ENCODE measurements around the gene ATP12A. TPM values are rescaled to one million over a fixed set of nuclear protein-coding genes. Genes with fewer than 3 reads are reported as not detected.

ATP12A gene
- total RNA-seq, 2 donors from 2014 or later: under 0.01 to 0.26 TPM

- Histone ChIP-seq H3K4me1 (no peaks in the 10 kb centered on the region), H3K4me3 (no peak overlapping the region), H3K27me3 (no peaks in the 10 kb centered on the region), H3K27ac (no peak overlapping the region), H3K36me3 (replicated peaks in 1 of 2; ENCODE audit: insufficient read depth in 1 of 2, low read depth in 2 of 2) (no peaks in the 10 kb centered on the region), H3K9me3 (no peaks in the 10 kb centered on the region)
- intact Hi-C loops (cut with DNase I): no loop called here
- ATAC-seq: no peak
- no peak for DNase-seq
- no peak for TF ChIP-seq CTCF (IDR thresholded peaks at IDR 0.05)
- TF ChIP-seq POLR2A (IDR thresholded peaks at IDR 0.05): no peak
- 84 to 88% methylated on average over 12 of the region's 12 CpGs for WGBS, 2 donors
Observed at GRCh38 chr13:24698686-24699085, 18.5 kb downstream of the ATP12A start.

DNA sequence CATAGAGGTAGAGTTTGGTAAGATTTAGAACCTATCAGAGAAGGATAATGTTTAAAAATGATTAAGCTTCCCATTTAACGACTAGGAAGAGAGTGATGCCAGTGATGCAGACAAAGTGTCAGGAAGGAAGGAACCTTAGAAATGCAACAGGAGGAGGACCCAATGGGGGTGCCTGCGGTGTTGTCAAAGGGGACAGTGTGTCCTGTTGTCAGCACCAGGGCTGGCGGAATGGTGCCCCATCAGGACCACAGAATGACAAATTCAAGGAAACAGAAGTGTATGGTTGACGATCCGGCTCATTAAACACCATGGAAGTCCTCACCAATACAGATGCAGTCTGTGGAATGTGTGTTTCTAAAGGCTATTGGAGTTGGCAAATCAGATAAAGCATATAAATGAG is 19.3 kb downstream of the ATP12A start:
- Histone ChIP-seq H3K4me3 (no peak overlapping the region), H3K4me1 (no peaks in the 10 kb centered on the region), H3K27ac (no peak overlapping the region), H3K36me3 (replicated peaks in 1 of 2; ENCODE audit: insufficient read depth in 1 of 2, low read depth in 2 of 2) (no peaks in the 10 kb centered on the region), H3K9me3 (no peaks in the 10 kb centered on the region), H3K27me3 (no peaks in the 10 kb centered on the region)
- intact Hi-C loops (cut with DNase I): no loop called here
- TF ChIP-seq POLR2A (IDR thresholded peaks at IDR 0.05): no peak
- no peak for TF ChIP-seq CTCF (IDR thresholded peaks at IDR 0.05)
- 71 to 76% methylated on average over 5 of the region's 5 CpGs for WGBS, 2 donors
- no peak for DNase-seq
- ATAC-seq: no peak

DNA sequence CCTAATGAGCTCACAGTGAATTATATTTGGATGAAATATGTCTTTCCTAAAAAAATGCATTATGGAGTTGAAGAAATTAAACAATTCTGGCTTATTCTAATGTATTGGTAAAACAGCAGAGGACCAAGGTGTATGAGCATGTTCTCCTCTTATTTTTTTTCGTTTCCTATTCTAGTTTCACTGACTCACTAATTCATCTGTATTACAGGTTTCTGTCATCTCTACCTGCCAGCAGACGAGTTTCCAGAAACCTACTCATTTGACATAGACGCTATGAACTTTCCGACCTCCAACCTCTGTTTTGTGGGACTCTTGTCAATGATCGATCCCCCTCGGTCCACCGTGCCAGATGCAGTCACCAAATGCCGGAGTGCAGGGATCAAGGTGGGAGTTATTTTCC is 20.3 kb downstream of the ATP12A start:
- no peak for ATAC-seq
- Histone ChIP-seq H3K9me3 (no peaks in the 10 kb centered on the region), H3K36me3 (replicated peaks in 1 of 2; ENCODE audit: insufficient read depth in 1 of 2, low read depth in 2 of 2) (no peaks in the 10 kb centered on the region), H3K4me1 (no peaks in the 10 kb centered on the region), H3K27me3 (no peaks in the 10 kb centered on the region), H3K4me3 (no peak overlapping the region), H3K27ac (no peak overlapping the region)
- WGBS, 2 donors: 71 to 72% methylated on average over 8 of the region's 8 CpGs
- intact Hi-C loops (cut with DNase I): no loop called here
- TF ChIP-seq POLR2A (IDR thresholded peaks at IDR 0.05) (no peak), CTCF (IDR thresholded peaks at IDR 0.05) (no peak)
- no peak for DNase-seq

DNA sequence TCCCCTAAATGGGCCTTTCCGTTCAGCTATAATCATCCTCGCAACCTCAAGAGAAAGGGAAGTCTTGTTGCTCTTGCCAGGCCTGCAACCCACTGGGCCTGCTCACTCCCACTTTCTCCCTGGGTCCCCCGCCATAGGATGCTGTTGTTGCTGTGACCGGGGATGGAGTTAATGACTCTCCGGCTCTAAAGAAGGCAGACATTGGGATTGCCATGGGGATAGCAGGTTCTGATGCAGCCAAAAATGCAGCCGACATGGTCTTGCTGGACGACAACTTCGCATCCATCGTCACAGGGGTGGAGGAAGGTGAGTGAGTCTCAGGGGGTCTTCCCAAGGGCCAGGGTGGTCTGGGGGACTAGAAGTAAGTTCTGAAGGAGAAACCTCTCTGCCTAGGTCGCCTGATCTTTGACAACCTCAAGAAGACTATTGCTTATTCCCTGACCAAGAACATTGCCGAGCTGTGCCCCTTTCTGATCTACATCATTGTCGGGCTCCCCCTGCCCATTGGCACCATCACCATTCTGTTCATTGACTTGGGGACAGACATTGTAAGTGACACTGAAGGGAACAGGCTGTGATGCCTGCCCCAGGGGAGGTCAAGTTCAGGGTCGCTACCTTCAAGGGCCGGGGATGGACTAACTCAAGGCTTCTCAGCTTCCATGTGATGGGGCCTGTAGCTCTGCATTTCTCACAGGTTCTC is 26.8 kb downstream of the ATP12A start:
- H3K27ac ChIP-seq: no peak overlapping the region
- no peak overlapping the region for H3K4me3 ChIP-seq
- DNase-seq (no peak), ATAC-seq (no peak)
- WGBS, 2 donors: 87 to 90% methylated on average over 14 of the region's 14 CpGs
- TF ChIP-seq CTCF (IDR thresholded peaks at IDR 0.05) (no peak), POLR2A (IDR thresholded peaks at IDR 0.05) (no peak)
- intact Hi-C loops (cut with DNase I): no loop called here
- no peaks in the 10 kb centered on the region for H3K27me3 ChIP-seq
- no peaks in the 10 kb centered on the region for H3K4me1 ChIP-seq
- H3K9me3 ChIP-seq: no peaks in the 10 kb centered on the region
- no peaks in the 10 kb centered on the region for H3K36me3 ChIP-seq (replicated peaks in 1 of 2; ENCODE audit: insufficient read depth in 1 of 2, low read depth in 2 of 2)

Data from body of pancreas (tissue), 4 donors.